HG02884 (cell line): Measurements from ENCODE around the gene RUSC1.
"Not testable (repeated sequence)": the region's sequence is repeated elsewhere in the genome, so short reads cannot be mapped to it uniquely, and the experiment has no call there.

Experiments used
- ATAC-seq: cut with Tn5 transposase; IDR thresholded peaks from one replicate; pipeline ENCODE4 v1.9.1; 2021; ENCODE audit warnings: mild to moderate bottlenecking, moderate library complexity; ENCODE audit not compliant: unreplicated experiment

Gene RUSC1

DNA sequence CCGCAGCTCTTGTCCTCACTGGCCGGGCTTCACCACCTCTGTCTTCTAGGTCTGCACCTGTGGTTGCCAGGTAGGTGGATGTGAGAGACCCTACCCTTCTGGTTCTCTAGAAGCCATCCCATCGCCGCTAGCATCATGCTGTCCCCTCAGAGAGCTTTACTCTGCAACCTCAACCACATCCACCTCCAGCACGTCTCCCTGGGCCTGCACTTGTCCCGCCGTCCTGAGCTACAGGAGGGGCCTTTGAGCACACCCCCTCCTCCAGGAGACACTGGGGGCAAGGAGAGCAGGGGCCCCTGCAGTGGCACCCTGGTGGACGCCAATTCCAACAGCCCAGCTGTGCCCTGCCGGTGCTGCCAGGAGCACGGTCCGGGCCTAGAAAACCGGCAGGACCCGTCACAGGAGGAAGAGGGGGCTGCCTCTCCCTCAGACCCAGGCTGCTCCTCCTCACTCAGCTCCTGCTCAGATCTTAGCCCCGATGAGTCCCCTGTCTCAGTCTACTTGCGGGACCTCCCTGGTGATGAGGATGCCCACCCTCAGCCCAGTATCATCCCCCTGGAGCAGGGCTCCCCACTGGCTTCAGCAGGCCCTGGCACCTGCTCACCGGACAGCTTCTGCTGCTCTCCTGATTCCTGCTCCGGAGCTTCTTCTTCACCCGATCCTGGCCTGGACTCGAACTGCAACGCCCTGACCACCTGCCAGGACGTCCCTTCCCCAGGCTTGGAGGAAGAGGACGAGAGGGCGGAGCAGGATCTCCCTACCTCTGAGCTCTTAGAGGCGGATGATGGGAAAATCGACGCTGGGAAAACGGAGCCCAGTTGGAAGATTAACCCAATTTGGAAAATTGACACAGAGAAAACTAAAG, 1.2 kb downstream of the RUSC1 start:
- ATAC-seq = no peak

DNA sequence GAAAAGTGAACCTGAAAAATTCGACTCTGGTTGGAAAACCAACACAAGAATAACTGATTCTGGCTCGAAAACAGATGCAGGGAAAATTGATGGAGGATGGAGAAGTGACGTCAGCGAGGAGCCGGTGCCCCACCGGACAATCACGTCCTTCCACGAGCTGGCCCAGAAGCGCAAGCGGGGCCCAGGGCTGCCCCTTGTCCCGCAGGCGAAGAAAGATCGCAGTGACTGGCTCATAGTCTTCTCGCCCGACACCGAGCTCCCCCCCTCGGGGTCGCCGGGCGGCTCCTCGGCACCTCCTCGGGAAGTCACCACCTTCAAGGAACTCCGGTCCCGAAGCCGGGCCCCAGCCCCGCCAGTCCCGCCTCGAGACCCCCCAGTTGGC, 1.9 kb downstream of the RUSC1 start:
- ATAC-seq = no peak

DNA sequence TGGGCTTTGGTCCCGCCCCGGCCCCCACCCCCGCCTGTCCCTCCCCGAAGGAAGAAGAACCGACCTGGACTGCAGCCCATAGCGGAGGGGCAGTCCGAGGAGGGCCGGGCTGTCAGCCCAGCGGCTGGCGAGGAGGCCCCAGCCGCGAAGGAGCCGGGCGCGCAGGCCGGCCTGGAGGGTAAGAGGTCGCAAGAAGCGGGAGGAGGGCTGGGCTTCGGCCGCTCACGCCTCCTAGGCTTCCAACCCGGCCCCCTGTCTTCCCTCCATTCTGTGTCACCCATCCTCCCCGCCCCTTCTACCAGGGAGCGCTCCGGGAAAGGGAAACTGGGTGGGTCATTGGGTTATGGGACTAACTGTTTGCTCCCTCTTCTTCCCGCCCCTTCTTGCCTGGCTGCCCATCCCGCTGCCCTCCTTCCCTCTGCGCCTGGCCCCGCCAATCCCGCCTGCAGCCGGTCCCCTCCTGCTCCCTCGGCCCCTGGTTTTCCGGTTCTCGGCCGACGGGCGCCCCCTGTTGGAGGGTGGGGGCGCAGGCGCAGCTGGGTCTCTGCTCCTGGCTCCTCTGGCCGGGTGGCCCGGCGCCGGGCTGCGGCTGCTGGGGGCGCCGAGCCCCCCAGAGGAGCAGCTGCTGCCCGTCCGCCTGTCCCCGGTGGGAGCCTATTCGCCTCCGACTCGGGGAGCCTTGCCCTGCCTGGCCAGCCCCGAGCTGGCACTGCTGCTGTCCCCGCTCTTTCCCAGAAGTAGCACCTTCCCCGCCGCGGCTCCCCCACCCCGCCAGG, 2.4 kb downstream of the RUSC1 start:
- ATAC-seq = peak; percentile 44

DNA sequence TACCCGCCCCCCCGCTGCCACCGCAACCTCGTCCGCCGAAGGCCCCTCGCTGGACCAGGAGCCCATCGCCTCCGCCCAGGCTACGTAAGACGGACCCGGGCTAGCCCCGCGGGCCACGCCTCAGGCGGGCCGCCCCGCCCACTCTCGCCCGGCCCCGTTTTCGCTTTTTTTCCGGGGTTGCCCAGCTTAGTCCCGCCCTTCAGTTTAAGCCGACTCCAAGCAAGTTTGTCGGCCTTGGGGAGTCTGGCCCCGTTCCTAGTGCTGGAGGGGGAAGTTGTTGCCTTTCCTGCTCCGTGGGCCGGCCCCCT, 3.0 kb downstream of the RUSC1 start:
- ATAC-seq = no peak

DNA sequence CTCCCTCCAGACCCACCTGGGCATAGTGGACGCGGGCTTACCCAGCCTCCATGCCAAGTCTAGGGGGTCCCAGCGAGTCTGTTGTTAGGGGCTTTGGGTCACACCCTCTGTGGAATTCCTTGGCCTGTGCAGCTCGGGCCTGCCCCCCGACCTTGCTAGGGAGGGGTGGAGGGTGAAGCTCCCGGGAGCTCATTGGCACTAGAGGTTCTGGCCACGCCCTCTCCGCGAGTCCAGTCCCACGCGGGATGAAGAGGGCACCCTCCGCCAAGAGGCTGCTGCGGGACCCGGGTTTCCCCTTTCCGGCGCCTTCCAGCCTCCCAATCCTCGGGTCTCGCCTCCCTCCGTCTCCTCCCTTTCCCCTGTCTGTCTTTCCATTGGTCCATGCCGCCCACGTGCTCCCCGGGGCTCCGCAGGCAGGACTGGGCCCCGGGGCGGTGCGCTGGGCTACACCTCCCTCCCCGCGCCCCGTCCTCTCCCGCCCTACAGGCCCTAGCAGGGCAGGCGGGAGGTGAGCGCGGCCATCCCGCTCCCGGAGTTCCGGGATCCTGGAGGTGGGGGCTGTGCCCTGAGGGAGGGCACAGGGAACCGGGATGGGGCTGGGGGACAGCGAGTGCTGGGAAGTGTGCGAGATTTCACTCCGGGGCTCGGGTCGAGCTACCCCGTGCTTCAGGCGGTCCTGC, 3.5 kb downstream of the RUSC1 start:
- ATAC-seq = peak; percentile 47

DNA sequence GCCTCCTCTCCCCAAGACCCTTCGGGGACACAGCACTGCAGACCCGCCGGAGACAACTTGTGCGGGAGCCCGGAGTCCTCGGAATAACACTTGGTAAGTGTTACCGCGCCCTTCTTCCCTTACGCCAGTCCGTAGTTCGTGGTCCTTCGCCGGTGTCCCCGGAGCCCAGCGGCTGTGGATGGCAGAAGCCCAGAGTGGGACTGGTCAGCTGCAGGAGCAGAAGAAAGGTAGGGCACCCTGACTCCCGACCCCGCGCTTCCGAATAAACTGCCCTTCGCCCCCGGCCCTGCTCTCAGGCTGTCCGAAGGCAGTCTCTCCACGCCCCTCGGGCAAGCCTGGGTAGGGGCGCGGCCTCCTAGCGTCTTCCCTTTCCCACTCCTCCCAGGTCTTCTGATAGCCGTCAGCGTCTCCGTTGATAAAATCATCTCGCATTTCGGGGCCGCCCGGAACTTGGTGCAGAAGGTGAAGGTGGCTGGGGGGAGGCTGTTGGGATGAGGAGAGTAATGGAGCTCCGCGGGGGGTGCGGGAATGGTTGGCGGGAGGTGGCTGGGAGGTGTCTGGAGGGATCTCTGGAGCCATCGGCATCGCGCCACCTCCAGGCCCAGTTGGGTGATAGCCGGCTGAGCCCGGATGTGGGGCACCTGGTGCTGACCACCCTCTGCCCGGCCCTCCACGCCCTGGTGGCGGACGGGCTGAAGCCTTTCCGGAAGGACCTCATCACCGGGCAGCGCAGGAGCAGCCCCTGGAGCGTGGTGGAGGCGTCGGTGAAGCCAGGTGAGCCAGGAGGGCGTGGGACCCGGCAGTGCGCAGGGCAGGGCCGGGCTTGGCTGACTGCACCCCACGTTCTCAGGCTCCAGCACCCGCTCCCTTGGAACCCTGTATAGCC, 4.3 kb downstream of the RUSC1 start:
- ATAC-seq = no peak

DNA sequence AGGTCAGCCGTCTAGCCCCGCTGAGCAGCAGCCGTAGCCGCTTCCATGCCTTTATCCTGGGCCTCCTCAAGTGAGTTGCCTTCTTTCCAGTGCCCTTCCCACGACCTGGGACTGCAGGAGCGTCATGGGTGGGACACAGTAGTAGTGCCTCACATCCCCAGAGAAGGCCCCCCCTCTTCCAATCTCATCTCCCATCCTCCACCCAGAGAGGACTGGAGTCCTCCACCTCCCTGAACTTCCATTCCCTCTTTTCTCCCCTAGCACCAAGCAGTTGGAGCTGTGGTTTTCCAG, 4.9 kb downstream of the RUSC1 start:
- no peak for ATAC-seq

DNA sequence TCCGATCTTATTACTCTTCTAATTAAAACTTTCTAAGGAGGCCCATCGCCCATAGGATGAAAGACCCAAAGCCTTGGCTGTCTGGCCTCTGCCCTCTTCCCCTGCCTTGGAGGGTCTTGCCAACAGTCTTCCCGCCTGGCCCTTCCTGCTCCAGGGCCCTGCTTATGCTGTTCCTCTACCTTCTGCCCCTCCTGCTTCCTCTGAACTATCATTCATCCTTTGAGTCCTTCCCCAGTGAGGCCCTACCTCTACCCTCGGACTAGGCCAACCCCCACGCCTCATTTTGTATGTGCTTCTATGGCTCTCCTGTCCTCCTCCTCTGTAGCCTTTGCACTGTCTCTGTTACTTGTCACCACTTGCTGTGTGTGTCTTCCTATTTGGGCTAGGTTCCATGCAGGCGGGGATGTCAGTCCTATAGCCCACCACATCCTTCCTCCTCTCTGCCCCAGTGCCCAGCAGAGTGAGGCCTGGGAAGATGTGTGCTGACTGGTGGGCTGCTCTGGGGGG, 5.4 kb downstream of the RUSC1 start:
- no peak for ATAC-seq

DNA sequence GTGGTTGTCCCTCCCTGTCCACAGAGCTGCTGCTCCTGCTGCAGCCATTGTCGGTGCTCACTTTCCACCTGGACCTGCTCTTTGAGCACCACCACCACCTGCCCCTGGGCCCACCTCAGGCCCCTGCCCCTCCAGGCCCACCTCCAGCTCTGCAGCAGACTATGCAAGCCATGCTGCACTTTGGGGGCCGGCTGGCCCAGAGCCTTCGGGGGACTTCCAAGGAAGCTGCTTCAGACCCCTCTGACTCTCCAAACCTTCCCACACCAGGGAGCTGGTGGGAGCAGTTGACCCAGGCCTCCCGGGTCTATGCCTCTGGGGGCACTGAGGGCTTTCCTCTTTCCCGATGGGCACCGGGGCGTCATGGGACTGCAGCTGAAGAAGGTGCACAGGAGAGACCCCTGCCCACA, 5.9 kb downstream of the RUSC1 start:
- no peak for ATAC-seq

DNA sequence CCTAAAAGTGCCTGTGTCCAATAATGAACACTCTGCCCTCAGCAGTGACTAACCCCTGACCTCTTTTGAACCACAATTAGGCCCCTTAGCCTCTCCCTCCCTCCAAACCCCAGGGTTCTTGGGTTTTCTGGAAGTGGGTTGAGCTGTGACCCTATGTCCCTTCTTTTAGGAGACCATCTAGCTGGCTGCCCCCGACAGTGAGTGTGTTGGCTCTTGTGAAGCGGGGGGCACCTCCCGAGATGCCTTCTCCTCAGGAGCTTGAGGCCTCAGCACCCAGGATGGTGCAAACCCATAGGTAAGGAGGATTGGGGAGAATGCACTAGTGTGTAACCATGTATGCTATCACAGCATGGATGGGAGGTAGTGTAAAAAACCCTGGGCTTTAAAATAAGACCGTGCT, 7.3 kb downstream of the RUSC1 start:
- no peak for ATAC-seq

DNA sequence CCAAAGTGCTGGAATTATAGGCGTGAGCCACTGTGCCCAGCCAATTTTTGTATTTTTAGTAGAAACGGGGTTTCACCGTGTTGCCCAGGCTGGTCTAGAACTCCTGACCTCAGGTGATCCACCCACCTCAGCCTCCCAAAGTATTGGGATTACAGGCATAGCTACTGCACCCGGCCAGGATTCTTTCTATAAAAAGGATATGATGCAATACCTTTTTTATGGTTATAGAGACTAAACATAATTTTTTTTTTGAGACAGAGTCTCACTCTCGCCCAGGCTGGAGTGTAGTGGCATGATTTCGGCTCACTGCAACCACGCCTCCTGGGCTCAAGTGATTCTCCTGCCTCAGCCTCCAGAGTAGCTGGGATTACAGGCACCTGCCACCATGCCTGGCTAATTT, 8.2 kb downstream of the RUSC1 start:
- ATAC-seq = not testable (repeated sequence)

DNA sequence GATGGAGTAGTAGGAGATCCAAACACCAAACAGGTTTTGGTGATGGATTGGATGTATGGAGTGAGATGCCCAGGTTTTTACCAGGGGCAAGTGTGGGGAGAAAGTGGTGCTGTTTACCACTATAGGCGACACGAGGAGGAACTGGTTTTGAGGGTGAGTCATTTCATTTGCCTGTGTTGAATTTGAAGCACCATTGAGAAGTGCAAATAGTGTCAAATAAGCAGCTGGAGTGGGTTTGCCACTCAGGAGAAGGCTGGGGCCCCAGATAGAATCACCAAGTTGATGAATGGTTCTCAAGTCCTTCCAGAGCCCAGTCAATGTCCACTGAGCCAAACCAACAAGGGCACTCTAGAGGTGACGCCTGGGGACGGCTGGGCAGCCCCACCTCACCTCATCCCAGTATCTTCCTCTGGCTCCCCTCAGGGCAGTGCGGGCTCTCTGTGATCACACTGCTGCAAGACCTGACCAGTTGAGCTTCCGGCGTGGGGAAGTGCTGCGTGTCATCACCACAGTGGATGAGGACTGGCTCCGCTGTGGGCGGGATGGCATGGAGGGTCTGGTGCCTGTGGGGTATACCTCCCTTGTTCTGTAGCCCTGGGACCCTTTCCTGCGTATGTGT, 9.4 kb downstream of the RUSC1 start:
- no peak for ATAC-seq

DNA sequence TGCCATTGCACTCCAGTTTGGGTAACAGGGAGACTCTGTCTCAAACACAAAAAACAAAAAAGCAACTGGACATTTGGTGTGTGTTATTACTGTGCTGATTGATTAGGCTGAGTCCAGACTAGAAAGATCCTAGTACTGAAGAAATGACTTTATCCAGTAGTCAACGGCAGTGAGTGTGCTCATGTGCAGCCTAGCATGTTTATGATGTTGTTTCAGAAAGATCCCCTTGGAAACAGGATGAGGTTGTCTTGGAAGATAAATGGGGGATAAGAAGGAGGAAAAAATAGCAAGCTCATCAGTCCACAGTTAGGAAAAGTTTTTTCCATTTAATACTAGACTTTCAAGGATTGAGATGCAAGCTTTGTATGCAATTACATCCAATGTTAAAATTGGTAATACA, 14.3 kb downstream of the RUSC1 start:
- no peak for ATAC-seq

DNA sequence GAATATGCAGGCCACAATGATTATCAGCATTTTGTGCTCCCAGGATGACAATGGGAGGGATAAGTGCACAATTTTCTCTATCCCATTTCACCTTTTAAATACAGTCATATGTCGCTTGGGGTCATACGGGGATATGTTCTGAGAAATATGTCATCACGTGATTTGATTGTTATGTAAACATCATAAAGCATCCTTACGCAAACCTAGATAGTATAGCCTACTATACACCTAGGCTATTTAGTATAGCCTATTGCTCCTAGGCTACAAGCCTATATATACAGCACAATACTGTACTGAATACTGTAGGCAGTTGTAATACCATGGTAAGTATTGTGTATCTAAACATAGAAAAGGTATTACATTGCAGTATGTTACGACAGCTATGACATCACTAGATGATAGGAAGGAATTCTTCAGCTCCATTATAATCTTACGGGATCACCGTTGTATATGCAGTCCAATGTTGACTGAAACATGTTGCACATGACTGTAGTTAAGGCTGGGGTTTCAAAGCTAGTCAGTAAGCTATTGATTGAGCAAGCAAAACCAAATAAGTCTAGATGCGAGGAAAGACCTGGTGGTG, 18.9 kb downstream of the RUSC1 start:
- ATAC-seq = no peak

DNA sequence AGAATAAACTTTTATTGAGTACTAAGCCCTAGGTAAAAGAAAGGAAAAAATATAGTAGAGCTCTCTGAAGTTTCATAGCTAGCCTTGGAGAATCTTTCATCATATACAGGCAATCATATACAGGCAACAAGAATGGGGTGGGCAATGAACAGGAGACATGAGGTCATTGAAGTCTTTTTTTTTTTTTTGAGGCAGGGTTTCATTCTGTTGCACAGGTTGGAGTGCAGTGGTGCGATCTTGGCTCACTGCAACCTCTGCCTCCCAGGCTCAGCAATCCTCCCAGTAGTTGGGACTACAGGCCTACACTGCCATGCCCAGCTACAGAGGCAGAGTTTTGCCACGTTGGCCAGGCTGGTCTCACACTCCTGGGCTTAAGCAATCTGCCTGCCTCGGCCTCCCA, 22.1 kb downstream of the RUSC1 start:
- ATAC-seq = no peak

DNA sequence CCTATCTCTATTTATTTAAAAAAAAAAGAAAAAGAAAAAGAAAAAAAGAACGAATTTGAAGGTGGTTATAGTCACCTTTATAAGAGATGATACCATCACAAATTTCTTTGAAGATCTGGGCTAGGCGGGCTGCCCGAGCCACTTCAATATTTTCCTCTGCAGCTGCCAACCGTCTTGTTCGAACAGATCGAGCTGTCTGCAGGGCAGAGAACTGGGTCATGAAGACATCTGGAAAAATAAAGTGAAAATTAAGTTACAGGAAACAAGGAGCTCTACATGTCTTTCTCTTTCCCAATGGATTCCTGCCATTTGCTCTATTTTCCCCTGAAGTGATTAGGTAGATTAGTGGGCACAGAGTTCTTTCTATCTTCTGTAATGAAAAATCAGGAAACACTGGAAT, 31.9 kb downstream of the RUSC1 start:
- ATAC-seq = no peak

DNA sequence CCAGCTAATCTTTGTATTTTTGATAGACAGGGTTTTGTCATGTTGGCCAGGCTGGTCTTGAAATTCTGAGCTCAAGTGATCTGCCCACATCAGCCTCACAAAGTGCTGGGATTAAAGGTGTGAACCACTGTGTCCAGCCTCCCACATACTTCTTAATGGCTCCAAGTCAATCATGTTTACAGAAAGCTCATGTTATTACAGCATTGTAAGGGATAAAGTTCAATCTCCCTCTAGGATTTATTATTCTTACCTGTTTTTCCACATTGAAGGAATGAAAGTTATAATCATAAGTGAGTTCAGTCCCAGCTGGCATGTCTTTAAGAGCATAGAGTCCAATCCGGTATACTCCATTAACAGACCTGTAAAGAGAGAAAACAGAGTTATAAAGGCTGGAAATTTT, 39.4 kb downstream of the RUSC1 start:
- no peak for ATAC-seq

DNA sequence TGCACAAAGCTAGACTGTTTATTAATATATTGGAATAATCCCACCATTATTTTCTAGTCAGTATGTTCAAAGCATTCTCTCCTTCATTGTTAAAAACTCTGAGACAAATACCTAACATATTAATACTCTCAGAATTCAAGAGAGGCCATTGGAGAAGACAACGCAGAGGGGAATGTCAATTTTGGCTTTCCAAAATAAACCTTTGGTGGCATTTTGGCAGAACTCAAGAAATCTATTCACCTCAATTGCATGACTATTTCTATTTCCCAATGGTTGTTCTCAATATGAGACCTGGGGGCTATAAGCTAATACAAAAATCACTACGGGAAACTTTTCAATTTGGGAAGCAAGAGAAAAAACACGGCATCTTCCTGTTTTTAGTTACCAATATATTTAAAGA, 58.5 kb downstream of the RUSC1 start:
- ATAC-seq = no peak

DNA sequence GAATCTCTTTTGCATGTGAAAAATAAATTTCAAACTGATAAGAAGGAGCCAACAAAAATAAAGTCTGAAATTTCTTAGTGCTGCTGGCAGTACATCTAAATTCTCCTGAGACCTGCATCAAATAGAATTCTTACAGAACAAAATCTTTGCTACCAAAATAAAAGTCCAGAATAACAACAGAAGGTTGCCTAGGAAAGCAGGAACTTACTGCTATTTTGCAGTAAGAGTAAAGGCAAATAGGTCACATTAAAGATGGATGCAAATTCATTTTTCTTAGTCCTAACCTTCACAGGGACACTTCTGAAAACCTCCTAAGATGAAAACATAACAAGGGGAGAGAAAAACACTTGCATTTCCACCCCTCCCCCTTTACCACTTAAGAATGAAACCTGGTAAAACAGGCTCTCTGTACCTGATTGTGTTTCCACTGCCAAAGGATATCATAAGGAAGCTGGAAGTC, 59.0 kb downstream of the RUSC1 start:
- no peak for ATAC-seq
